Stimulated activated naive CD4-positive, alpha-beta T cell (primary cell): ENCODE results near the gene KCNIP4.
"Not testable (repeated sequence)": the region's sequence is repeated elsewhere in the genome, so short reads cannot be mapped to it uniquely, and the experiment has no call there.

Experiments
- DNase-seq, 6 experiments: peaks; one replicate each; lab custom pipeline; 2025; lab: John Stamatoyannopoulos, UW

The KCNIP4 gene

DNA sequence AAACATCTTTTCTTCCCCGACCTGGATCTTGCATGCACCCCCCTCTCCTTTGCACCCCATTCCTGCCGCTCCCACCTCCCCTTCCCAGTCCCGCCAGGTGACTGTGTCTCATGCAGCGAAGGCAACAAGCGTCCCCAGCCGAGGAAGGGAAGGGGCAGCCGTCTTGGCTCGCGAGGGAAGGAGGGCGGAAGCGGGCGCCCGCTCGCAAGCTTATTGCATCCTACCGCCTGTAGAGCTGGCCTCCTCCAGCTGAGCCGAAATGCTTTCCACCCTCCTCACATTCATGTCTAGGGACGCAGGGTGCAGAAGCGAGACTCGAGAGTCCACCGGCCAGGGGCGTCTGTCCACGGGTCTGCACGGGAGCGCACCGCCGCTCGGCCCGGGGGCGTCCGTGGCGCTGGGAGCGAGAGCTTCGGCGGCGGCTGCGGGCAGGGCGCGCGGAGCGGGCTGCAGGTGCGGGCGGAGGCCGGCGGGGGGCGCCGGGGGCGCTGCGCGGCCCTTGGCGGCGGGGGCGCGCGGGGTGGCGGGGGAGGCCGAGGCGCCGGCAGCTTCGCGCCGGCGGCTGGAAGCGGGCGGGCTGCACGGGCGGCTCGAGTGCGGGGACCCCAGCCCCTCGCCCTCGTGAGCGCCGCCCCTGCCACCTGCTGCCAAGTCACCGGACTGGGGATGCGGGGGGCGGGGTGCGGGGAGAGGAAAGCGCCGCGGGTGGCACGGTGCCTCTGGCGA, at the start of gene KCNIP4:
KCNIP4 (minus strand) TSS at position 426 of the 726 bp plus-strand sequence.
- no peak for DNase-seq

DNA sequence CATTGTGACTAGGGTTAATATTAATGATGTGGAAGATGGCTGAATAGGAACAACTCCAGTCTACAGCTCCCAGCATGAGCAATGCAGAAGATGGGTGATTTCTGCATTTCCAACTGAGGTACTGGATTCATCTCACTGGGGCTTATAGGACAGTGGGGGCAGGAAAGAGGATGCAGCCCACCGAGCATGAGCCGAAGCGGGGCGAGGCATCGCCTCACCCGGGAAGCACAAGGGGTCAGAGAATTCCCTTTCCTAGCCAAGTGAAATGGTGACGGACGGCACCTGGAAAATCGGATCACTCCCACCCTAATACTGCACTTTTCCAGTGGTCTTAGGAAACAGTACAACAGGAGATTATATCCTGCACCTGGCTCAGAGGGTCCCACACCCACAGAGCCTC, 48.0 kb upstream of the KCNIP4 start:
- not testable (repeated sequence) for DNase-seq

DNA sequence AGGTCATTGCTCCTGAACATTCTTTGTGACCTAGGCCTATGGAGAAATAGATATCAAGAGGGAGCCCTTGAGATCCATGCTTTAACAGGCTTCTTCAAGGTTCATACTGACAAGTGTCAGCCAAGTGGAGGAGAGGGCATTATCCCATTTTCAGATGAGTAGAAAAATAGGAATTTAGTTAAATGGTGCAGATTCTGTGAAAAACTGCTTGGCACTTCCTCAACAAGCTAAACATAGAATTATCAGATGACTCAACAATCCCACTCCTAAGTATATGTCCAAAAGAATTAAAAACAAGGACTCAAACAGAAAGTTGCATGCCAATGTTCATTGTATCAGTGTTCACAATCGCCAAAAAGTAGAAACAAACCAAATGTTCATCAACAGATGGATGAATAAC, 43.8 kb upstream of the KCNIP4 start:
- no peak for DNase-seq

DNA sequence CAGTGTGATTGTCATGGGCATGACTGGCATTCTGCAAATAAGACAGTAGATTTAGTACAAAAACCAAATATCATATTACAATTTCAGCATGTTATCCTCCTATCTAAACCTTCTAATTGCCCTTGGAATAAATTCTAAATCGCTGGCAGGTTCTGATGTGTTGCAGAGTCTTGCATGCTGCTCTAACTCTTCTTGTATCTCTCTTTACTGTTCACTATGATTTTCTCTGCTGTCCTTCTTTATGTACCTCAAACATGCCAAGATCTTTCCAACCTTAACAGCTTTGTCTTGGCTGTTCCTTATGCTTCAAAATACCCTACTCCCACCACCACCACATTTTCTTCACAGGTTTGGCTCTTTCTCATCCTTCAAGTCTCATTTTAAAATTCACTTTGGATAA, 43.0 kb upstream of the KCNIP4 start:
- no peak for DNase-seq

DNA sequence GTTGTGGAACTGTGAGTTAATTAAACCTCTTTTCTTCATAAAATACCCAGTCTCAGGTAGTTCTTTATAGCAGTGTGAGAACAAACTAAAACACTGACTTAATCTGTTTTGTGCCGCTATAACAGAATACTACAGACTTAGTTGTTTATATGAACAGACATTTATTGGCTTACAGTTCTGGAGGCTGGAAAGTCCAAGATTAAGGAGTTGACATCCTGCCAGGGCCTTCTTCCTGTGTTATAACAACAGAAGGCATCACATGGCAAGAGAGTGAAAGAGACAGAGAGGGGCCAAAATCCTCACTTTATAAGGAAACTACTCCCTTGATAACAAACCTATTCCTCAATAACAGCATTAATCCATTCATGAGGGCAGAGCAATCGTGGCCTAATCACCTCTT, 42.5 kb upstream of the KCNIP4 start:
- no peak for DNase-seq

DNA sequence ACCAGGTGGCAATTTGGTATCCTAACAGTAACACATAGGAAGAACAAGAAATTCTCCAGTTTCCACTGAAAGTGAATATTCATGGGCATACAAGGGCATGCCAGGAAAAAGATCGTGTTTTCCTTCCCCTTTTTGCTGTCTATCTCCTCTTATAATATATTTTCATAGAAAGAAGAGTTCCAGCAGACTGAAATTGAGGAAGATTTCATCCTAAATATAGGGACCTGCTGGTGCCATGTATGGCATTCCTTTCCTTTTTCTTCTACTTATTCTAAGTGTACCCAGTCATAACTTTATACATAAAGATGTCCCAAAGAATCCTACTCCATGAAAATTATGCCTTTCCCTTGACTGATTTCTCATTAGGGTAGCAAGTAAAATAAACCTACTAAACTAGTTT, 40.8 kb upstream of the KCNIP4 start:
- DNase-seq, result no peak

DNA sequence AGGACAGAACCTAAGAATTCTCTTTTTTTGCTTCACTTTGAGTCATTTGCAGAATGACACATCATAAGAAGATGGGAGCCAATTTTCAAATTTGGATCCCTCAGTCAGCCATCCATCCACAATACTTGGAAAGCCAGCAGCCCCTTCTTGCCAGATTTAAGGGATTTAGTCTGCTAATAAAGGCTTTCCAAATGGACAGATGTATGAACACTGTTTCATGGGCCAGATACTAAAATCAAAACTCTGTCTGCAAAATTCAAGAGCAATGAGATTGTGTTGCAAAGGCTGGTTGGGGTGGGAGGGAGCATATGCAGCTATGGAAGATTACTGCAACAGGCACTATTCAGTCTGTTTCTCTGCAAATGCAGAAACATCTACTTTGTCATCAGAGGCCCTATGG, 37.7 kb upstream of the KCNIP4 start:
- DNase-seq, result no peak

DNA sequence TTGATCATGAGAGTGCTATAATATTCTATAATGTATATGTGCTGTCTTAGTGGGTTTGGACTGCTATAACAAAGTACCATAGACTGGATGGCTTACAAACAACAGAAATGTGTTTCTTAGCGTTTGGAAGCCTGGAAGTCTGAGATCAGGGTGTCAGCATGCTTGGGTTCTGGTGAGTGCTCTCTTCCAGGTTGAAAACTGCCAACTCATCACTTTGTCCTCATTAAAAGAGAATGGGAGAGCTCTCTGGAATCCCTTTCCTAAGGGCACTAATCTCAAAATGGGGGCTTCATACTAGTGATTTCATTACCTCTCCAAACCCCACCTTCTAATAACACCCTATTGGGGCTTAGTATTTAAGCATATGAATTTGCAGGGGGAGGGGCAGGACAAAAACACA, 33.5 kb upstream of the KCNIP4 start:
- DNase-seq, result no peak

DNA sequence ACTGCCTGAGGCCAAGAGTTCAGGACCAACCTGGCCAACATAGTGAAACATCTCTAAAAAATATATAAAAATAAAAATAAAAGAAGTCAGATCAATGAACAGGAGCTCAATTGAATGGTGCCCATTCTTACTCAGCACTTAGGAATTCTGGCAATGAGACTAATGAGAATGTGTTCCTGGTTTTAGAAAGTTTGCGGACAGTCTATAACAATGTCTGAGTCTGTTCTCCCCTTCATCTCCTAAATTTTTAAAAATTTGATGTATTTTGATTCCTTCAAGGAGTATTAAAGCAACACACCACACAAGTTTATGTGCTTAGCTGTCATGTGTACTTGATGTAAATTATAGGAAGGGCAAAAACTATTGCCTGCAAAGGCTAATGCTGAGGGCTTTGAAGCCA, 30.6 kb upstream of the KCNIP4 start:
- DNase-seq, result no peak

DNA sequence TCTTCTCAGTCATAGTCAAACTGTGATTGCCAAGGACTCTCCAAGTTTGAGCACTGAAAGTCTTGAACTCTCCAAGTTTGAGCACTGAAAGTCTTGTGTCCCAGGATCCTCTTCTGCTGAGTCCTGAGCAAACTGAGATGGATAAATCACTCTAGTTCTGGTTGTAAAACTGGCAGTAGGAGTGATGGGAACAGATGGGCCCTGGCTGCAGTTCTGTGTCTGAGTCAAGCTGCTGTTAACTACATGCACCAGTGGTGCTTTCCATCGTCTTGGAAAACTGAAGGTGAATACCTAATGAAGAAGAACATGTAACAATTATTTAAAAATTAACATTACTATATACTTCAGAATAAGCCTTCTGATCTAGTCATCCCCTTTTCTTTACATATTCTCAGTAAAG, 27.6 kb upstream of the KCNIP4 start:
- no peak for DNase-seq

DNA sequence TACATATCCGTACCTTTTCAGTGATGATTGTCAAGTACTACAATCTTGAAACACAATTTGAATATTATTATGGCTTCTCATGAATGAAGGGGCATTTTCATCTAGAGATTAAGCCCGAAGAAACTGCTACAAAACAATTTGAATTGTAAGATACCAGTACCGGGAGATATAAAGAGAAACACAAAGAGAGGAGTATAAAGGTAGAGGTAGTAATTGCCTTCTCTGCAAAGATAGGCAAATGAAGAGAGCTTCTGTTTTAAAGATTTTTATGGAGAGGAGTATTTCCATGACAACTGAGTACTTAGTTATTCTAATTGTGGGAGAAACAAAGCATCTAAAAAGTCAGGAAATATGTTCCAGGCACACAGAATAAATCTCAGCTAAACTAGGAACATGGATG, 25.3 kb upstream of the KCNIP4 start:
- DNase-seq, result no peak

DNA sequence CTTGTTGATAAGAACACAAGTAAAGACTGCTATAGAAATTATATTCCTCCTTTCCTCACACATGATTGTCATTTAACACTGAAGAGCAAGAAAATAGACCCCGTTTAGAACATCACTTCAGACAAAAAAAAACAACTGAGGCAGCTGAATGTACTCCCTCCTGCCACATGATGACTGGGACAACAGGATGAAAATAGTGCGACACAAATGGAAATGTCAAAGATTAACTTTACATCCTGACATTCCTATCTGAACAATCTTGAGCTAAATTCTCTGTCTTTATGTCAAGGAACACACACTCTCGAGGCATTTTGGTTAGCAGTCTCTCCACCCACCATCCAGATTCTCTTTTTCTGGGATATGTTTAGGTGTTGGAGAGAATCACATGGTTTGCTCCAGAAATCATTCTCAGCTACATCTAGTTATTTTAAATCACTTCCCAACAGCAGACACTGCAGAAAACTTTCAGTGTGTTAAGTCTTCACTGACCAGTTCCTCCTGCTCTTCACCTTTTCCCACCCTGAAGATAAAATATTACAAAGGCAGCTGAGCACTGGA, 16.3 kb upstream of the KCNIP4 start:
- DNase-seq, result no peak

DNA sequence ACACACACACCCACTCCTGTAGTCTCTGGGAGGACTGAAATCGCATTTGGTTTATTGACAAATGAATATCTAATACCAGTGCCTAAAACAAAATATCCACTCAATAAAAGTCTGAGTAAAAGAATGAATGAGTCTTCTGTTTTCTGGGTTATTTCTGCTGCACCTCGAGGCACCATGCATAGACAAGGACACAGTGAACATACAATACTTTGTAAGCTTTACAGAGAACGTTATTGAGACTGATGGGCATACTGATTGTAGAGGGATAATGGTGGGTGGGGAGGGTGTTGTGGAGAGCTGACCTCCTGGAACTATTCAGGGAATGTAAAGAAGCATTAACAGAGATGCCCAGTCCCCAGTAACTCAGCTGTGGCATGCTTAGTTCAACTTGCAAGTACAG, 14.1 kb upstream of the KCNIP4 start:
- no peak for DNase-seq

DNA sequence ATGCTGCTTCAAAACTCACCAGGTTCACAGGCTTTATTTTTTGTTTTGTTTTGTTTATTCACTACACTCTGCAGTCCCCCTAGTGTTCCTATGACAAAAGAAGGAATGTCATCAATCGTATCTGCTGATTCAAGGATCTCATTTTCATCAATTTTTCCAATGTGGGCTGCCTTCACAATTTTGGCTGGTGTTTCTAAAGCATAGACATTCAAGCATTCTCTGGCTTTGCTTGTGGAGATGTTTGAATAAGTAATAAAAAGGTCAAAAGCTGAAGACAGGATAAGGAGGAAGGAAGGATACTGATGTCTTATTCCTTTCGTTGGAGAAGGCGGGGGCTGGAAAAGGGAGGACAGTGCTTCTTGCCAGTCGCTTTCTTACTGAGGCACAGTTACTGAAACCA, 12.2 kb upstream of the KCNIP4 start:
- no peak for DNase-seq

DNA sequence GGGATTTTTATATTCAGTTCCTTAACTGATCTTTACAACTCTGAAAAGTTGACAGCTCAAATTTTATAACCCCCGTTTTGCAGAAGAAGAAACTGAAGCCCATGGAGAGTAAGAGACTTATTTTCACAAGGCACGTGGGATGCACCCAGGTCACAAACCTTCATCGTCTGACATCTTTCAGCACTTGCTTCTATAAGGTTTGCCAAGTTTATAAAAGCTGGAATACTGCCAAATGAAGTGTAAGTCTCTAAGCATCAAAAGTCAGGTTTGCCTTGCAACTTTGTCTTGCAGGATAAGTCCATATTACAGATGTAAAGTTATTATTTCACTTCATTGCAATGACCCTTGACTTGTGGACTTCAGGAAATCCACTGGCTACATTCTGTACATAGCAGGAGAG, 6.3 kb upstream of the KCNIP4 start:
- DNase-seq, result no peak

DNA sequence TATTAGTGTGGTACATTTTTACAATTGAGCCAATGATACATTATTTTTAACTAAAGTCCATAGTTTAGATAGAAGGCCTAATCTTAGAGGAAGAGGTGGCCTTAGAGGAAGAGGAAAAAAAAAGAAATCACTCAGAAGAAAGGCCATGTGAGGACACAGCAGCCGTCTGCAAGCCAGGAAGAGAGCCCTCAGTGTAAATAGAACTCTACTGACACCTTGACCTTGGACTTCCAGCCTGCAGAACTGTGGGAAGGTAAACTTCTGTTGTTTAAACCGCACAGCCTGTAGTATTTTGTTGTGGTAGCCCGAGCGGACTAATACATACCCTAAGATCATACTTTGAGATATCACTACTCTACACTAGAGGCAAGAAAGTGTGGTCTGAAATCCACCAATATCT, 5.1 kb upstream of the KCNIP4 start:
- DNase-seq, result no peak

DNA sequence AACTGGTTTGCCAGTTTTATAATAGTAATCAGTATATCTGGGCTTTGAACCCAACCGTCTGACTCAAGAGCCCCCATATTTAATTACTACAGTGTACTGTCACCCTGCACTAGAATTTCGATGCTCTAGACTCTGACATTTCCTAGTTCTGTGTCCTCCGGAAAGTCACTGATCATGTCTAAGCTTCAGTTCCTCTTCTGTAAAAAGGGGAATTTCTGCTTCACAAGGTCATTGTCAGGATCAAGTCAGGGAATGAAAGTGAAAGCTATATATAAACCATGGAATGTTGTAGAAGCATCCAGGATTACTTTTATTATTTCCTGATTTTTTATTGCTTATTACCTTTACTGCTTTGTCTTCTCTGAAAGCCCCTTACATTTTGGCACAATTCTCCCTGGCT, 4.0 kb upstream of the KCNIP4 start:
- no peak for DNase-seq

DNA sequence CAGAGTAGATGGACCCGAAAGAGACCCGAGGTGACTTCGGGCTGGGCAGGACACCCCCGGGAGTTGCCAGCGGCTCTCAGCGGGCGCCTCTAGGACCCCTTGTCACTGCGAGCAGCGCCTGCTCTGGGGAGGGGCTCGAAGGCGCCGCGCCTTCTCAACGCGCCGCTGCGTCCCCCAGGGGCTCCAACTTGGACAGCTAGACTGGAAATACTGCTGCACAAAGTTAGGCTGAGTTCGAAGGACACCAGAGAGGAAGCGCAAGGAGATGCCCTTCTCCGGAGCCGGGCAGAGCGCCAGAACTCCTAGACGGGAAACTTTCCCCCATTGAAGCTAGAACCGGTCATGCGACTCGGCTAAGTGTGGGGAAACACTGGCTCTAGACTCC, 493 bp upstream of the KCNIP4 start:
- DNase-seq, result no peak

DNA sequence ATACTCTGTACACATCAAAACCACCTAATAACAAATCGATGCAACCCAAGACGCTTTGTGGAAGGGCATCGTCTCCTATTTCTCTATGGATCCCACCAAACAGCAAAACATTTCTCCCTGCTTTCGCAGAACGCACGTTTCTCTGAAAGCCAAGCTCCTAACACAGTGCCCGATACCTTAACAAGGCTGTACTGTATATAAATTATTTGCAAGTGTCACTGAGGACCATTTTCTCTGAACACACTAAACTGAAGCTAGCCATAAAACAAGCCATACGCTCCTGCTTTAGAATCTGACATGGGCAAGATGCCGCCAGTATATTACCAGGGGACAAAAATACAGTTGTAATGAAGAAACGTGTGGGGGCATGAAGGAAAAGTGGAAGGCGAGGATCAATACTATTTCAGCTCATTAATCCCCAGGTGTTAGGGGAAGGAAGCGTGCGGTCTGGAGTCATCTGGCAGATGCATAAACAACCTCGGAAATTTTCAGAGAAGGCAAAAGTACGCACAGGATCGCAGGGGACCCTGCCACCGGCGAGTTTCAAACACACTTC, 703 bp downstream of the KCNIP4 start:
- no peak for DNase-seq

DNA sequence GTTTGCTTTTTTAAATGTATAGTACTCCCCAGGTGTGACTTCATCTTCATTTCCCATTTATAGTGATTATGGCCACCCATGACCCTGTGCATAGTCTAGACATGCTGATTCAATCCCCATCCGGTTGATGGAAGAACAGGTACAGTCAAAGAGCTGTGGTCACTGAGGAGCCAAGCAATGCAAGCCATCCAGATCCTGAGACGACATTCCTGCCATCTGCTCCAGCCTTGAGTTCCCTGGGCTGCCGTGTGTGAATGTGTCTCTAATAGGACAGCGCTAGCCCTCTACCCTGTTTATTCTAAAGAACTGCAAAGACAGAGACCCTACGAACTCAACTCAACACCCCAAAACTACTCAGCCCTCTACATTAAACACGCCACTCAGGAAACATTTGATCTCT, 1.7 kb downstream of the KCNIP4 start:
- no peak for DNase-seq

DNA sequence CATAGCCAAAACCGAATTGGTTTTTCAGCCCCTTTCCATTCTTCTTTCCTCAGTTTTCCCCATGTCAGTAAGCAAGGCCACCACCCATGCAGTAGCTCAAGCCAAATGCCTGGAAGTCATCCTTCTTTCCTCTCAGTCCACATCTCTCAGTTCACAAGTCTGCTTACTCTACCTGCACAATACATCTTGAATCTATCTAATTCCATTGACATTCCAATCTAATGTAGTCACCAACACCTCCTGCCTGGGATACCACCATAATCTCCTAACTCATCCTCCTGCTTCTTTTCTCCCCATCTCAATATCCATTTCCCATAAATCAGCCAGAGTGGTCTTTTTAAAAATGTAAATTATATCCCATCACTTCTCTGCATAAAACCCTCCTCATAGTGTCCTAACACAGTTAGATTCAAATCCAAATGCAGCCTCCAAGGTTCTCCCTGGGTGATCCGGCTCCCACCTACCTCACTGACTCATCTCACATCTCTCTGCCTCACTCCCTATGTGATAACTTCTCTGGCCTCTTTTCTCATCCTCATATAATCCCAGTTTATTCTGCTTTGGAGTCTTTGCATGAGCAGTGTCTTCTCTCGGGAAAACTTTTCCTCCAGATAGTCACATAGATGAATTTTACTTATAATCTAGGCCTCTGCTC, 26.9 kb downstream of the KCNIP4 start:
- no peak for DNase-seq

DNA sequence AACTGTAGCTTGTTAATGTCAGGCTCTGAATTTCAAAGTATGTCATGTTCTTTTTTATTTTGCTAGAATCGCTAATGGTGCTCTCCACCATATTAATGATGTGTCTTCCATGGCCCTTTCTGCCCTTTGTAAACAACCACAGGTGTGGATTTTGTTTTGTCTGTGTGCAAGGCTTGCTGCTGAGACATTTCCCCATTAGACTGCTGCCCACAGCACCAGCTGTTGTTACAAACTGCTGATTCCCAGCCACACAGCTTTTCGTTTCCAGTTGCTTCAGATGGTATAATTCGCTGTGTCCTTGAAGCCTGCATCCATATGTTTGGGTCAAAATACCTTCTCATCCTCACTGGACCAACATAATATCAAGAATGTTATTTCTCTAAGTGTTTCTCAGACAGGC, 32.8 kb downstream of the KCNIP4 start:
- no peak for DNase-seq

DNA sequence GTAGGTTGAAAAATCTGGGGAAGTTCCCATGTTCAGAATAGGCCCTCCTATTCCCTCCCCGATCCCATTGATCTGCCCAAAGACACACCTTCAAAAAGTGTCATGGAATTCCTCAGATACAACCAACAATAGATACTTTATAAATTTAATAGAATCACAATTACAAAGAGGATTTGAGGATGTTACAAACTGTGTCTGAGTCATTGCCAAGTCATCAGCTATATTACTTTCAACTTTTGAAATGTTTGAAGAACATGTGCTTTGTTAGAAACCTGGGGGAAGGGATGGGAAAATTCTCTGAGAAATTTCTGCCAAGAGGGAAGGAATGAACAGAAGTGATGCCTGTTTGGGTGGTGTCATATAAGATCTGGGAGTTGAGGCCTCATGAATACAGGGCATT, 46.7 kb downstream of the KCNIP4 start:
- DNase-seq, result no peak

DNA sequence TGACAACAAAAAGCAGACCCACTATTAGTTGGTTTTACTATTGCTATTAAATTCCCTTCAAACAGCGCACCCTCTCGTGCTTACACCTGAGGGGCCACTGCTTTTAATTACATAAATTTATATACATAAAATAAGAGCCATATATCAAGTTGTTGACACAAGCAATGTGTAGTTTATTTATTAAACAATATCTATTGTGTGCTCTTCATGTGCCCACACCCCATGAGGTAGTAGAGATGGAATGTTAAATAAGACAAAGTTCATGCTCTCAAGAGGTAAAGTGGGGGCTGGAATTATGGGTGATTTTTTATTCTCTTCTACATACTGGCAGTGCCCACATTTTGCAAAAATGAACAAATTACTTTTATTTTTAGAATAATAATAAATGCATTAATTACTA, 47.3 kb downstream of the KCNIP4 start:
- DNase-seq, result no peak
